ENCODE data around the gene ANO5.

The ANO5 gene, protein sequence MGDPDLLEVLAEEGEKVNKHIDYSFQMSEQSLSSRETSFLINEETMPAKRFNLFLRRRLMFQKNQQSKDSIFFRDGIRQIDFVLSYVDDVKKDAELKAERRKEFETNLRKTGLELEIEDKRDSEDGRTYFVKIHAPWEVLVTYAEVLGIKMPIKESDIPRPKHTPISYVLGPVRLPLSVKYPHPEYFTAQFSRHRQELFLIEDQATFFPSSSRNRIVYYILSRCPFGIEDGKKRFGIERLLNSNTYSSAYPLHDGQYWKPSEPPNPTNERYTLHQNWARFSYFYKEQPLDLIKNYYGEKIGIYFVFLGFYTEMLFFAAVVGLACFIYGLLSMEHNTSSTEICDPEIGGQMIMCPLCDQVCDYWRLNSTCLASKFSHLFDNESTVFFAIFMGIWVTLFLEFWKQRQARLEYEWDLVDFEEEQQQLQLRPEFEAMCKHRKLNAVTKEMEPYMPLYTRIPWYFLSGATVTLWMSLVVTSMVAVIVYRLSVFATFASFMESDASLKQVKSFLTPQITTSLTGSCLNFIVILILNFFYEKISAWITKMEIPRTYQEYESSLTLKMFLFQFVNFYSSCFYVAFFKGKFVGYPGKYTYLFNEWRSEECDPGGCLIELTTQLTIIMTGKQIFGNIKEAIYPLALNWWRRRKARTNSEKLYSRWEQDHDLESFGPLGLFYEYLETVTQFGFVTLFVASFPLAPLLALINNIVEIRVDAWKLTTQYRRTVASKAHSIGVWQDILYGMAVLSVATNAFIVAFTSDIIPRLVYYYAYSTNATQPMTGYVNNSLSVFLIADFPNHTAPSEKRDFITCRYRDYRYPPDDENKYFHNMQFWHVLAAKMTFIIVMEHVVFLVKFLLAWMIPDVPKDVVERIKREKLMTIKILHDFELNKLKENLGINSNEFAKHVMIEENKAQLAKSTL

DNA sequence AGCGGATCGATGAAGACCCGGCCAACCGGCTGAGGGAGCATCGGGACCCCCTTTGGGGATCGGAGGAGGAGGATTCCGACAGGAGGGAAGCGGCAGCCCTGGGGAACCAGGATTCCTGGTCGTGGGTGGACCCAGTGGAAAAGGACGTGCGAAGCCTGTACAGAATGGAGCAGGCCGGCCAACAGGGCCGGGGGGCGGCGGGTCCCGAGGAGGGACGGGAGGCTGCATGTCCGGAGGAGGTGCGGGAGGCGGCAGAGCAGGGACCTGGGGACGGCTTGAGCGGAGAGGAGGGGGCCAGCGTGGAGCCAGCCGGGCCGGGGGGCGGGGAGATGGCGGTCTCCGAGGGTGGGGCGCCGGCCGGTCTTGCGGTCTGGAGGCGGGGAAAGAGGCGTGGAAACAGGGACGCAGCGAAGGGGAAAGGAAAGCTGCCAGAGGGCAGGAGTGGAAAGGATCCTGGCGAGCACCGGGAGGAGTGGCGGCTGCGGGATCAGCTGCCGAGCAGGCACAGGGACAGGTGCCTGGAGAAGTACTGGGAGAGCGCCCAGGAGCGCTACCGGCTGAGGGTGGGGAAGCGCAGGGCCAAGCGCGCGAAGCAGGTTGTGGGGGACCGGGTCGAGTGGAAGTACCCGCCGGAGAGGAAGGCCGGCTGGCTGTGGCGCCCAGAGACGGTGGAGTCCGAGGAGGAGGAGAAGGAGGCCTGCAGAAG is at the start of gene ANO5:
TSS of gene ANO5 (plus strand) at position 444 of the 706 bp plus-strand sequence. CDS start 408 bp downstream, outside the sequence.
- no peak for DNase-seq

DNA sequence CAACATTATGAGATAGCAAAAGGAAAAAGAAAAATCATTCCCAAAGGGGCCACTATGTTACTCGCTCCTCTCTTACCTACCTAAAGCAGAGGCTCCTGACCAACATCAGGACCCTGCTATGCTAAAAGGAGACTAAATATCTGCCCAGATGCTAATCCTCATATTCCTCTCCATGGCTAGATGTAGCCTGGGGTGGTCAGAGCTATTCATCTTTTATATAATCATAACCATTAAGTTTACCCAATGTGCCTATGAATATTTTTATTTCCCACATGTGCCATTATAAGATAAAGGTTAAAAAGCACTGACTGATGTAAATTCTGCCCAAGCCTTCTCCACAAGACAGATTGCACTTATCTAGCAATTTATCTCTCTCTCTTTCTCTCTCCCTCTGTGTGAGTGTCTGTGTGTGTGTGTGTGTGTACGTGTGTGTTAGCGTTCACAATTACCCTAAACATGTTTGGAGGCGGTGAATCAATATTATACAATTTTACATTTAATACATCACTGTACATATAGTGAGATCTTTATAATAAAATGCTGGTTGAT is 41.2 kb upstream of the ANO5 start:
- no peak for DNase-seq

DNA sequence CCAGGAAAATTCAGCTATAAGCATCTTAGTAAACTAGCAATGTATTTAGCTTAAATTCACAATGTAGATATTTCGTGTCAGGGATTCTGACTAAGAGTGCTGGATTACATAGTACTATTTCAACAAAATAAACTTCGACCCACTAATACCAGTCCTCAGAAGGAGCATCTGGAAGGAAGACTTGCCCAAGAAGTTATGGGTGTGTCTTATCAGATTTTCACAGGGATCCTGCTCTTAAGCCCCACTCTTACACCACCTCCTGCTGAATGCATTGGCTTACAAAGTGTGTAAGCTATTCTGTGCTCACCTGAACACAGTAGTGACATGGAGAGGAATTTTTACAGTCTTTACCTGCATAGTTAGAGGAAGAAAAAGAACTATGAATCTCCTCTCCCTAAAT is 35.4 kb upstream of the ANO5 start:
- DNase-seq = no peak

DNA sequence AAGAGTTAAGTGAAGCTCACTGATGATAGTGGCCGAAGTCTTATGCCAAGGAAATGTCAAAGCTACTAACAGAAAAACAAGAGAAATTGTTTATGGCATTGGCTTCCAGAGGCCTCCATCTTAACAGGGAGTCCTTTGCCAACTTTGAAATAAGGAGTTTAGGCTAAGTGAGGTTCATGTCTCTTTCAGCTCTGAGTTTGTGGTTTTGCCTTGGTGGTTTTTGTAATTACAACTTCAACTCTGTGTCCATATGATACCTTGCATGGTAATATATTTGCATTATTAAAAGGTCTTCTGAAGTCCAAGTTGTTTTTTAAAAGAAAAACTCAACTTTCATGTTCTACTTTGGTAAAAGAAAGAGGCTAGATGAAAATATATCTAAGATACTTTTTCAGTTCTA is 31.4 kb upstream of the ANO5 start:
- DNase-seq = no peak

DNA sequence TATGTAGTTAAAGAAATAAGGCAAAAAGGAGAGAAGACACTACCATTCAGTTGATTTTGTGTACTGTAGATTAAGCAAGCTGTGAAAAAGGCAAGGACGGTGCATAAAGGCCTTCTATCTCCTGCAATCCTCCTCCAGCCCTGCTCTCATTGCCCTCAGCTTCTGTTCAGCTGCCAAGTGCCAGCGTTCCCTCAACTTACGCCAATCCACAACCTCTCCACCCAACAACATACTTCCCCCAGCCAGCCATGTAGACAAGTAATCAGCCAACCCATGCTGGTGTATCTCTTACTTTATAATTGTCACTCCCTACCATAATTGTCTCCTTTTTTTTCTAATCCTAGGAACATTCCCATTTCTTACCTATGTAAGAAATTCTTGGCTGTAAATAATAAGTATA is 30.1 kb upstream of the ANO5 start:
- no peak for DNase-seq

DNA sequence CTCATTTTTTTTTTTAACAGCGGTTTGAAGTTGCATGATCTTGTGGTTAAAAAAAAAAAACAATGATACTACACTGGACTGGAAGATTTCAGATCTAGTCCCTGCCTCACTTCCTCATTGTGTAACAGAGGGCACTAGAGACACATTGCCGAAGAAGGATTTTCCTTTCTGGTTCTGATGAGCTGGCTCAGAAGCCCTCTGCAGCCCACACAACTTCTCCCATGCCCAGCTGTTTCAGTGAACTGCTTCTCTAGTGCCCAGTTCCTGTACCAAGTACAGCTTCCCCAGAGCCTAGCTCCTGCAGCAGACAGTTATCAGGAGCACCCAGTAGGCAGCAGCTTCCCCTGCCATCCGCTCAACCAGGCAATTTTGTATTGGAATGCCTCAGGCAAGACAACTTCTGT is 29.5 kb upstream of the ANO5 start:
- no peak for DNase-seq

DNA sequence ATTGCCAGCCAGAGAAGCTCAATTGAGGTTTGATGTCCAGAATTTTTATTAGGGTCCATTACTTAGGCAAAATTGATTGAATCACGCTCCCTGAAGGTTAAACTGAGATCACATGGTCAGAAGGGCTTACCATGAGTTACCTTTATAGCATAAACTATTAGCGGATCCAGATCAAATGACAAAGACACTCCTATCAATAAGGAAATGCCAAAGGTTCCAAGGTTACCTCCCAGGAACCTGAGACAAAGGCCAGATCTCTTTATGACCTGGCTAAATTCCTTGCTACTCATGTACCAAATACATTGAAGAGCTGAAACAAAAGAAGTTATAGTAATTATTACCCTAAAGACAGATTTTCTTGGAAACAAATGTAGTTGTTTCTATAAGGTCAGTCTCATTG is 27.8 kb upstream of the ANO5 start:
- DNase-seq = no peak

DNA sequence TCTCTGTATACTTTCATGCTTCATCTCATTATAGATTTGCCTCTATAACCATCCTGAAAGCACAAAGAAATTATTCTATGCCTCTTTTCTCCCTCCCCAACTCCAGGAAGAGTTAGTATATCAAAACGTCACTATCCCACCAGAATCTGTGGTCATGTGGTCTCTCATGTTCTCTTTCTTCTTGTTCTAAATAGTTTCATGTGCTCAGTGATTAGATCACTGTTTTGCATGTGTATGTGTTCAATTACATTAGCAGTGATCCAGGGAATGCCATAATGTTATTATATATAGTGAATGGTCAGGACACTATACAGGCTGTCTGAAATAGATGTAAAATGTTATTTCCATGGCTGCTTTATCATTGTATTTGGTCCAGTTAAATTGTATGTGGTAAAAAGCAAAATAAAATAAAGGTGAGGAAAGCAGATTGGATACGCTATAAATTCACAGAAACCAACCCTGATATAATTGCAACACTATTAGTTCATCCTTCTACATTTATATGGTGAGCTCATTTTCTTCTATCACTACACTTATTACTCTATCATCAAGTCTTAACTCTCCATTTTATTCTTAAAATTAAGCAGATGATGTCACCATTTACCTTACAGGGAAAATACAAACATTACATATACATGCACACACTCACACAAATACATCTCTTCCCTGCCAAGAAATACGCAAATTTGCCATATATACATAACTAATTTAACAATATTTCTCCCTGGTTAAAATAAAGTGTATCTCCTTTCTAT is 26.9 kb upstream of the ANO5 start:
- DNase-seq = no peak

DNA sequence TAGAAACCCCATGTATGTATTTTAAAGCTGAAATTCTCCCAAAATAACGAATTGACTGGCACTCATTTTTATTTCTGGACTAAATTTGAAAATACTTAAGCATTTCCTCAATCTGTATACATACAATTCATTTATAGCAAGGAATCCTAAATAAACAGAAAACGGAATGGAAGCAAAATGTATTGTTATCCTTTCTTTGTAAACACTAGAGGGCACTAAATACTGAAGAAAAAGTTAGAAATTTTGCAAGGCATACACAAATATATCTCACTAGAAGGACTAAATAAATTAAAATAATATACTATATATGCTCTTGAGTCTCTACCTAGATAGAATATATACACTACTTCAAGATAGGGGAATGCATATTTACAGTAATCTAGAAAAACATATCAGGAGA is 23.1 kb upstream of the ANO5 start:
- no peak for DNase-seq

DNA sequence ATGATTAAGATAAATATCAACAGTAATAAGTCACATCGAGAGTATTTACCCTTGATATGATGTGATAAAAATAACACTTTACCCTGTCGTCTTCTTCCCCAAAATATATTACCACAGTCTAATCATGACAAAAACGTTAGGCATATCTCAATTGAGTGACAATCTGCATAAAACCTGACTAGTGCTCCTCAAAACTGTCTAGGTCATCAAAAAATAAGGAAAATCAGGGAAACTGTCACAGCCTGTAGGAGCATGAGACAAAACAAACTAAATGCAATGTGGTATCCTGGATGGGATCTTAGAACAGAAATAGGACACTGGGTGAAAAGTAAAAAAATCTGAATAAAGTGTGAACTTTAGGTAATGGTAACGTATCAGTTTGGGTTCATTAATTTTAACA is 19.4 kb upstream of the ANO5 start:
- DNase-seq = no peak

DNA sequence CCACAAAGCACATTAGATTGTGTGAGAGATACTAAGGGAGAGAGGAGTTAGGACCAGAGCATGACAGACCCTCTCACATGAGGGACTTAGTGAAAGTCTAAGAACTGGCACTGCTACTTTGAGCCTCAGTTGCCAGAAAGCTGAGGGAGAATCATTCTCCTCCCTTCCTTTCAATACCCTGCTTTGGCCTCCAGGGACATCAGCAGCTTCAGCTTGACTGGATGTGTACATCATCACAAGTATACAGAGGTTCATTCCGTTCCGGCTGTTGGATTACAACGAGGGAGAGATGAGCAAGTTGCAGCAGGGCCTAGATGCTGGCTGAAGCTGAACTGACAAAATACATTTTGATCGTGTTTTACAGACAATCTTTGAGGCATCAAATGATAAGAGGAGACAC is 15.7 kb upstream of the ANO5 start:
- no peak for DNase-seq

DNA sequence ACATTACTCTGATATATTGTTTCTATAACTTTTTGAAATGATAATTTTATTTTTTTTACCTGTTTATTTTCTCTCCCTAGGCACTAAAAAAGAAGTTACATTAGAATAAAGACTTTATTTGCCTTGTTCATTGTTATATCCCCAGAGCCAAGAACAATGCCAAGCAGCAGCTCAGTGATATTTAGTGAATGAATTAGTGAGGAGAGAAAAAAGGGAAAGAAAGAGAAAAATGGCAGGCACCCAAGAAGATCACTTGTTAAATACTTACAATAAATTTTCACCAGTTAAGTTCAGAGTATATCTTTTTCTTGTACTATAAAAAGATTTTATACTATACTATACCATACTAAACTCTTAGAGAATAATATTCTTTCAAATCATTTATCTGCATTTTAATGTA is 13.3 kb upstream of the ANO5 start:
- no peak for DNase-seq

DNA sequence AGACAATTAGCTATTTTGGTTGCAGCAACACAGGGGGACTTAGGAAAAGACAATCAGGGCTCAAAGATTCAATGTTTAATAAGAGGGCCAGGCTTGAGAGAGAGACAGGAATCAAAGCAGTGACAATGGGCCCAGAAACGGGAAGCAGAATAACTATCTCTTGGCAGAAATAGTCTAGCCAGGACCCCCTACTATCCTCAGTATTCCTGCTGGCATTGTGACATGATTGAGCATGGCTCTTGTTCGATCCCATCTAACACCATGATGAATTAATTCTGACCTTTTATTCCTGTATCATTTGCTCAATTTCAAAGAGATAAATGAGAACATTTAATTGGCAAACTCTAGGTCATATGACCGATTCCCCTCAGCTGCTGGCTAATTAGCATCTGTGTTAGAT is 12.8 kb upstream of the ANO5 start:
- DNase-seq = no peak

DNA sequence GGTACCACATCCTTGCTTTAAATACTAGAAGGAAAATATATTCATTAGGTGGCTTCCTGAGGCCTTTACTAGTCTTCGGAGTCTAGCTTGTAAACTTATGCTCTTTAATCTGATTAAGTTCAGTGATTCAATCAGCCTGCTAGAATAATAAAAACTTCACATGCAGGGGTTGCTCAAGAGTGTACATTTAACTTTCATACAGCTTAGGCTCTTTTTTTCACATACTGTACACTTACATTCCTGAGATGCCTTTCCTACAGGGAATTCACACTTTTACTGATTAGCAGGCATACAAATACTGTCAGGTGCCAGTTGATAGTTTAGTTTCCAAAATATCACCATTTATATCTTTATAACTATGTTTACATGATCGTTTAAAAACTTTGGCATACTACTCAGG is 3.2 kb upstream of the ANO5 start:
- no peak for DNase-seq

DNA sequence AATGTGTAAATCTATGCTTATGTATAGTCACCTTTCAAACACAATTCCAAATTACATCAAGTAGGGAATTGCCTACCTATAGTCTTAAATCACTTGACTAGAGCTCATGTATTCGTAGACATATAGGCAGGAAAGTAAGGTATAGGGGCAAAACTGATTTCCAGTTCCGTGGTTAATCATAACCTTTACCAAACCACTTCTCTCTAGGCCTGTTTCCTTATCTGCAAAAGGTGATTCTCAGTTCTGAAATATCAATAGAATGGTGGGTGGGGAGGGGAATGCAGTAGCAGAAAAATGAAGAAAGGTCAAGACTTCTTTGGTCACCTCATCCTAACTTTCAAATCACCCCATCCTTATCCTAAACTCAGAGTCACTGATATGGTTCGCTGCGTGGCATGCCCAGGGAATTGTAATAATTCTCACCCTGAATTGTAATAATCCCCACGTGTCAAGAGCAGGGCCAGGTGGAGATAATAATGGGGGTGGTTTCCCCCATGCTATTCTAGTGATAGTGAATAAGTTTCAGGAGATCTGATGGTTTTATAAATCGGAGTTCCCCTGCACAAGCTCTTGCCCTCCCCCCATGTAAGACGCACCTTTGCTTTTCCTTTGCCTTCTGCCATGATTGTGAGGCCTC is 1.9 kb upstream of the ANO5 start:
- DNase-seq = no peak

DNA sequence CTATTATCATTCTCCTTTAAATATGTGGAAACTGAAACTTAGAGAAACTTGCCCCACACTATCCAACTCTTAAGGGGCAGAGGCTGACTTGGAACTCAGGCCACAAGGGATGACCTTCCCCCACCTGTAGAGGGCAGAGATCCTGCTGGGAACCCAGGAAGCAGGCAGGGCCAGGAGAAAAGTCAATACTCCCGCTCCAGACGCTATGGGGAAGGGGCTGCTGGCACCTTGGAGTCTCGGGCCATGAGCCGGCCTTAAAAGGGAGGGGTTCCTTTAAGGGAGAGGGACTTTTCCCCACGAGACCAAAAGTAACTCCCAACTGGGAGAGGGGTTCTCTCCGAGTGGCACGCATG is 620 bp upstream of the ANO5 start:
- no peak for DNase-seq

DNA sequence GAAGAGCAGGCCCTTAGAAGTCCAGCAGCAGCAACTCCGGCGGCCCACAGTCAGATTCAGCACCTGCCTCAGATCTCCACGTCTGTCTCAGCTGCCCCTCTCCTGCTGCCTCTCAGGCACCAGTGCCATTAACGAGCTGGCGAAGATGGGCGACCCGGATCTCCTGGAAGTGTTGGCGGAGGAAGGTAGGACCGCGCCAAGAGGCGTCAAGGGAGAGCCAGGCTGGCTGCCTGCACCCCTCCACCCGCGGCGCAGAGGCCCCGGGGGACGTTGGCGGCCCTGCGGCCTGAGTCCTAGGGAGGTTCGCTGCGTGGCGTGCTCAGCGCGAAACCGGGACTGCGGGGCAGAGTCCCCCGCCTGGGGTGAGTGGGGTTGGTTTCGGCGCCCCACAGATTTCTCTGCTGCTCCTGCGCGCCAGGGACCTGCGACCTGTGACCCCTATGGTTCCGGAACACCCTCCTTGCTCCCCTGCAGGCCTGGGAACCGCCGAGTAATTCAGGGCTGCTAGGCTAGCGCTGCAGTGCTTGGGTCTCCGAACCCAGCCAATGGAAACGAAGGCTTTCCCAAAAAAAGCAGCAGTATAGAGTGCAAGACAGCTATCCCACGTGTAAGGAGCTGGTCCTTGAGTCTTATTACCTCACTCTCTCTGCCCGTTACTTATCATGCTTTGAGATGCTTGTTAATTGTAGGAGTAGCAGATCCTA is 615 bp downstream of the ANO5 start:
- DNase-seq = no peak

DNA sequence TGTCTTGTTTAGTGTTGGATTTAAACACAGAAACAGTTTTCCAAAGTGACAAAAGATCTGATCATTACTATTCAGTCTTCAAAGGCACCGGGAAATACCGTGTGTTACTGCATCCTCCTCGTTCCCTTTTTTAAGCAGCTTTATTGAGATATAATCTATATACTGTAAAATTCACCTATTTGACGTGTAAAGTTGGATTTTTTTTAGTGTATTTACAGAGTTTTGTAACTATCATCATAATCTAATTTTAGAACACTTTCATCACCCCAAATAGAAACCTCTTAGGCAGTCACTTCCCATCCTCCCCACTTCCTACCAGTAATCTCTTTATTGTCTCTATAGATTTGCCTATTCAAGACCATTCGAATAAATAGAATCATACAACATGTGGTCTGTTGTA is 1.4 kb downstream of the ANO5 start:
- DNase-seq = no peak

DNA sequence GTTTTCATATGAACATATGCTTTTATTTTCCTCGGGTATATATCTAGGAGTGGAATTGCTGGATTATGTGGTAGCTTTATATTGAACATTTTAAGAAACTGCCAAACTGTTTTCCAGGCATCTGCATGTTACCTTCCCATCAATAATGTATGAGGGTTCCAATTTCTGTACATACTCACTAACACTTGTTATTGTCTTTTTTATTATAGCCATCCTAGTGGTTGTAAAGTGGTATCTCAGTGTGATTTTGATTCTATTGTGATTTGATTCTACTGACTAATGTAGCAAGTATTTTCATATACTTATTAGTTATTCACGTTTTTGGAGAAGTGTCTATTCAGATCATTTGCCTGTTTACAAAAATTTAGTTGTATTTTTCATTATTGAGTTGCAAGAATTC is 2.0 kb downstream of the ANO5 start:
- DNase-seq = no peak

DNA sequence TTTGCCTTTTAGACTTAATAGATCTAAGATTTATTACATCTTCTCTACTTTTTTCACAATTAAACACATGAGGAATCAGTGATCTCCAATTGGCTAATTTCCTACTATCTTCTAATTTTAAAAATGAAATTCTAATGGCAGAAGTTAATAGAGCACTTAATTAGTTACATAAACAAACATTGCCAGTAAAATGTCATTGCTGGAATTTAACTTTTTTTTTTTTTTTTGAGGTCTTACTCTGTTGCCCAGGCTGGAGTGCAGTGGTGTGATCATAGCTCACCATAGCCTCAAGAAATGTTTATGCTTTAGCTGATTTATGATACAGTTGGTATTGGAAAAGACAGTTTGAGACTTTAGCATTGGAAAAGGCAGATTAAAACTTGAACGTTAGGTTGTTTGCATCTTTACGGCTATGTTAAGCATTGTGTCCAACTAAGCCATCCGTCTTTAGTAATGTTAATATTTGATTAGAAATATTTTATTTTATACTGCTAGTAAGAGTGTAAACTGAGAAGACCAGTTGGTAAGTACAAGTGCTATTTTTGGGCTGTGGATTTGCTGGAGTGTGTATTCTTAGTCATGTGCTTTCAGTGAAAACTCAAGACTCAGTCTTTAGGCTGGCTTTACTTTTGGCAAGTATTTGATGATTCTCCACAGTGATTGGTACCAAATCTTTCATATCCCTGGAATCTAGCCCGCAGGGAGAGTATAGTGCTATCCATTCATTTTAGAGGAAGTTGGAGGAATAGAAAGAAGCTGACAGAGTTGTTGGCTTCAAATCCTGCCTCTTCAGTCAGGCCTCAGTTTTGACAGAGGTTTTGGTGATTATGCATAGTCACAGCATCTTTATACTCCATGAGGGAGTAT is 4.5 kb downstream of the ANO5 start:
- DNase-seq = no peak
